Sigmoid colon (tissue), 4 donors: ENCODE results near the gene WNK2.

ENCODE experiments used
- EP300 ChIP-seq, 4 donors: sonication (generic); formaldehyde crosslinking; IDR thresholded peaks; one replicate each; pipeline ENCODE4 v1.6.1; 2017; ENCODE audit warnings: antibody characterized with exemption in 4 of 4
- POLR2AphosphoS5 ChIP-seq, 4 donors: sonication (generic); formaldehyde crosslinking; IDR thresholded peaks; one replicate each; pipeline ENCODE4 v1.6.1; 2017; ENCODE audit warnings: antibody characterized with exemption in 4 of 4
- TF ChIP-seq, protein P1 (sequence below), 4 experiments: fragments of 450-650 bp in 3 of 4; fragments of 200-600 bp in 1 of 4; IDR thresholded peaks; one replicate each; pipeline ENCODE4 v1.5.1; 2016 to 2019; ENCODE audit warnings: antibody characterized with exemption in 4 of 4, mild to moderate bottlenecking in 3 of 4, moderate library complexity in 2 of 4

DNA sequence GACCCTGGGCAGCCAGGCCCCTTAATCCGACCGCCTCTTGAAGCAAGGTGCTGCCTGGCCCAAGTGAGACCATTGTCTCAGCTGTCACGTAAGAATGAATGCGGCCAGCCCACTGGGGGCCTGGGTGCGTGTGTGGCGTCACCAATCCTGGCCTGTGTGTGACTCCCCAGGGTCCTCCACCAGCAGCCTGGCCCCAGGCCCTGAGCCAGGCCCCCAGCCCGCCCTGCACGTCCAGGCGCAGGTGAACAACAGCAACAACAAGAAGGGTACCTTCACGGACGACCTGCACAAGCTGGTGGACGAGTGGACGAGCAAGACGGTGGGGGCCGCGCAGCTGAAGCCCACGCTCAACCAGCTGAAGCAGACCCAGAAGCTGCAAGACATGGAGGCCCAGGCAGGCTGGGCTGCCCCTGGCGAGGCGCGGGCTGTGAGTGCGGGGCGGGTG is 124.2 kb downstream of the WNK2 start:
- TF ChIP-seq, protein P1, sequence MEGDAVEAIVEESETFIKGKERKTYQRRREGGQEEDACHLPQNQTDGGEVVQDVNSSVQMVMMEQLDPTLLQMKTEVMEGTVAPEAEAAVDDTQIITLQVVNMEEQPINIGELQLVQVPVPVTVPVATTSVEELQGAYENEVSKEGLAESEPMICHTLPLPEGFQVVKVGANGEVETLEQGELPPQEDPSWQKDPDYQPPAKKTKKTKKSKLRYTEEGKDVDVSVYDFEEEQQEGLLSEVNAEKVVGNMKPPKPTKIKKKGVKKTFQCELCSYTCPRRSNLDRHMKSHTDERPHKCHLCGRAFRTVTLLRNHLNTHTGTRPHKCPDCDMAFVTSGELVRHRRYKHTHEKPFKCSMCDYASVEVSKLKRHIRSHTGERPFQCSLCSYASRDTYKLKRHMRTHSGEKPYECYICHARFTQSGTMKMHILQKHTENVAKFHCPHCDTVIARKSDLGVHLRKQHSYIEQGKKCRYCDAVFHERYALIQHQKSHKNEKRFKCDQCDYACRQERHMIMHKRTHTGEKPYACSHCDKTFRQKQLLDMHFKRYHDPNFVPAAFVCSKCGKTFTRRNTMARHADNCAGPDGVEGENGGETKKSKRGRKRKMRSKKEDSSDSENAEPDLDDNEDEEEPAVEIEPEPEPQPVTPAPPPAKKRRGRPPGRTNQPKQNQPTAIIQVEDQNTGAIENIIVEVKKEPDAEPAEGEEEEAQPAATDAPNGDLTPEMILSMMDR (IDR thresholded peaks at IDR 0.05), result no peak
- TF ChIP-seq POLR2AphosphoS5 (IDR thresholded peaks at IDR 0.05), result no peak
- no peak for TF ChIP-seq EP300 (IDR thresholded peaks at IDR 0.05)
